ENCODE data around the gene C3AR1. TPM values are rescaled to one million over a fixed set of nuclear protein-coding genes. Genes with fewer than 3 reads are reported as not detected.

C3AR1 gene
- polyA plus RNA-seq, 2 of the 4 experiments (the other 2 are of a cell fraction): not detected

DNA sequence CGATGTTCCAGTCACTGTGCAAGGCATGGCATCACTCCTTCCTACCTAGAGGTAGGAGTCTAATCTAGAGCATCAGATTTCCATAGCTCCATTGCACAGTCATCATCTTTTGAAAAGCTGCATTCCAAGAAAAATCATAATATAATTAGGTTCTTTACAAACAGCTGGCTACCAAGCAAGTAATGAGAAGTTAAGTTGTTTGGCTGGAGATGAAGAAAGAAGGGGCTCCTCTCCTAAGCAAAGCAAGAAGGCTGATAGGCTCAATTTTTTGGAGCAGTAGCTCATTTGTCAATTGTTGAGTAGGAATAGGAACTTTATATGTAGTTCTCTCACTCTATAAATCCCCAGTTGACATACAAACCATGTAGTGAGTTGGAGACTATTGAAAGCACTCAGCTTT is 25.4 kb downstream of the C3AR1 start:
- Histone ChIP-seq H3K4me3 (no peak overlapping the region), H3K9me3 (no peaks in the 10 kb centered on the region), H3K27ac (no peak overlapping the region), H3K4me2 (no peak overlapping the region), H3K4me1 (peaks cover 10% of the 10 kb centered on the region)
- no peak for FAIRE-seq
- TF ChIP-seq EP300 (IDR thresholded peaks at IDR 0.05) (no peak), CBX8 (IDR thresholded peaks at IDR 0.05) (no peak), ATOH8 (CRISPR knock-in tag; IDR thresholded peaks at IDR 0.05; ENCODE audit: low read depth) (no peak), SMC3 (IDR thresholded peaks at IDR 0.05) (no peak), ZC3H11A (IDR thresholded peaks at IDR 0.05) (no peak), MAFK (IDR thresholded peaks at IDR 0.05; ENCODE audit: partially characterized antibody) (no peak), MAX (IDR thresholded peaks at IDR 0.05) (no peak), SREBF2 (IDR thresholded peaks at IDR 0.05) (no peak), HES2 (IDR thresholded peaks at IDR 0.05) (no peak), ZSCAN20 (CRISPR knock-in tag; IDR thresholded peaks at IDR 0.05) (no peak), RNF2 (IDR thresholded peaks at IDR 0.05; ENCODE audit: borderline replicate concordance, low read depth) (no peak), EHF (CRISPR knock-in tag; IDR thresholded peaks at IDR 0.05) (no peak)
- TF ChIP-seq, protein P1, sequence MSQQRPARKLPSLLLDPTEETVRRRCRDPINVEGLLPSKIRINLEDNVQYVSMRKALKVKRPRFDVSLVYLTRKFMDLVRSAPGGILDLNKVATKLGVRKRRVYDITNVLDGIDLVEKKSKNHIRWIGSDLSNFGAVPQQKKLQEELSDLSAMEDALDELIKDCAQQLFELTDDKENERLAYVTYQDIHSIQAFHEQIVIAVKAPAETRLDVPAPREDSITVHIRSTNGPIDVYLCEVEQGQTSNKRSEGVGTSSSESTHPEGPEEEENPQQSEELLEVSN (IDR thresholded peaks at IDR 0.05; ENCODE audit: borderline replicate concordance, low read depth): no peak
- TF ChIP-seq, protein P2, sequence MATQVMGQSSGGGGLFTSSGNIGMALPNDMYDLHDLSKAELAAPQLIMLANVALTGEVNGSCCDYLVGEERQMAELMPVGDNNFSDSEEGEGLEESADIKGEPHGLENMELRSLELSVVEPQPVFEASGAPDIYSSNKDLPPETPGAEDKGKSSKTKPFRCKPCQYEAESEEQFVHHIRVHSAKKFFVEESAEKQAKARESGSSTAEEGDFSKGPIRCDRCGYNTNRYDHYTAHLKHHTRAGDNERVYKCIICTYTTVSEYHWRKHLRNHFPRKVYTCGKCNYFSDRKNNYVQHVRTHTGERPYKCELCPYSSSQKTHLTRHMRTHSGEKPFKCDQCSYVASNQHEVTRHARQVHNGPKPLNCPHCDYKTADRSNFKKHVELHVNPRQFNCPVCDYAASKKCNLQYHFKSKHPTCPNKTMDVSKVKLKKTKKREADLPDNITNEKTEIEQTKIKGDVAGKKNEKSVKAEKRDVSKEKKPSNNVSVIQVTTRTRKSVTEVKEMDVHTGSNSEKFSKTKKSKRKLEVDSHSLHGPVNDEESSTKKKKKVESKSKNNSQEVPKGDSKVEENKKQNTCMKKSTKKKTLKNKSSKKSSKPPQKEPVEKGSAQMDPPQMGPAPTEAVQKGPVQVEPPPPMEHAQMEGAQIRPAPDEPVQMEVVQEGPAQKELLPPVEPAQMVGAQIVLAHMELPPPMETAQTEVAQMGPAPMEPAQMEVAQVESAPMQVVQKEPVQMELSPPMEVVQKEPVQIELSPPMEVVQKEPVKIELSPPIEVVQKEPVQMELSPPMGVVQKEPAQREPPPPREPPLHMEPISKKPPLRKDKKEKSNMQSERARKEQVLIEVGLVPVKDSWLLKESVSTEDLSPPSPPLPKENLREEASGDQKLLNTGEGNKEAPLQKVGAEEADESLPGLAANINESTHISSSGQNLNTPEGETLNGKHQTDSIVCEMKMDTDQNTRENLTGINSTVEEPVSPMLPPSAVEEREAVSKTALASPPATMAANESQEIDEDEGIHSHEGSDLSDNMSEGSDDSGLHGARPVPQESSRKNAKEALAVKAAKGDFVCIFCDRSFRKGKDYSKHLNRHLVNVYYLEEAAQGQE (IDR thresholded peaks at IDR 0.05): no peak
- TF ChIP-seq, protein P3, sequence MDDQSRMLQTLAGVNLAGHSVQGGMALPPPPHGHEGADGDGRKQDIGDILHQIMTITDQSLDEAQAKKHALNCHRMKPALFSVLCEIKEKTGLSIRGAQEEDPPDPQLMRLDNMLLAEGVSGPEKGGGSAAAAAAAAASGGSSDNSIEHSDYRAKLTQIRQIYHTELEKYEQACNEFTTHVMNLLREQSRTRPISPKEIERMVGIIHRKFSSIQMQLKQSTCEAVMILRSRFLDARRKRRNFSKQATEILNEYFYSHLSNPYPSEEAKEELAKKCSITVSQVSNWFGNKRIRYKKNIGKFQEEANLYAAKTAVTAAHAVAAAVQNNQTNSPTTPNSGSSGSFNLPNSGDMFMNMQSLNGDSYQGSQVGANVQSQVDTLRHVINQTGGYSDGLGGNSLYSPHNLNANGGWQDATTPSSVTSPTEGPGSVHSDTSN (IDR thresholded peaks at IDR 0.05): no peak
- CTCF ChIA-PET: interaction anchor here (0.9 to 3.9 kb wide), 5 partner anchors 20 to 196 kb away, joined by 3 to 17 read pairs (median 3); no protein-coding TSS in a partner anchor
- DNase-seq (ENCODE audit: low read depth in 1 of 2, low spot score in 1 of 2): no peak
- POLR2A ChIA-PET: interaction anchor here (0.6 kb wide), 1 partner anchor 1914 kb away, joined by 5 read pairs; no protein-coding TSS in a partner anchor
- no peak for ATAC-seq
- 90% methylated on average over 1 of the region's 1 CpG for WGBS (ENCODE audit: missing lambda C conversion rate)

GRCh38 chr12:8038659-8039114 is 27.5 kb downstream of the C3AR1 start:
- DNase-seq (ENCODE audit: low read depth in 1 of 2, low spot score in 1 of 2) (peak in 1 of 2 experiments; percentile 18), FAIRE-seq (no peak), ATAC-seq (peak; percentile 36 to 69; a peak in 3 of 6 replicates)
- H3K27ac ChIP-seq: no peak overlapping the region
- H3K4me2 ChIP-seq: peak overlapping the region; percentile 39; the same call in 2 of the 3 replicates
- 60% methylated on average over 13 of the region's 13 CpGs for WGBS (ENCODE audit: missing lambda C conversion rate)
- POLR2A ChIA-PET: interaction anchor here (0.6 to 0.8 kb wide), 2 partner anchors 11 to 102 kb away, joined by 3 to 4 read pairs; no protein-coding TSS in a partner anchor
- peaks cover 22% of the 10 kb centered on the region for H3K4me1 ChIP-seq
- H3K9me3 ChIP-seq: no peaks in the 10 kb centered on the region
- H3K4me3 ChIP-seq: no peak overlapping the region
- CTCF ChIA-PET: interaction anchor here (1.1 to 3.9 kb wide), 4 partner anchors 11 to 199 kb away, joined by 3 to 17 read pairs (median 6); no protein-coding TSS in a partner anchor
- TF ChIP-seq HMGXB4 (CRISPR knock-in tag; IDR thresholded peaks at IDR 0.05; ENCODE audit: borderline replicate concordance): no peak
- no peak for TF ChIP-seq TP53 (CRISPR knock-in tag; IDR thresholded peaks at IDR 0.05)
- TF ChIP-seq EHMT2 (IDR thresholded peaks at IDR 0.05; ENCODE audit: low read depth): no peak
- no peak for TF ChIP-seq ZSCAN20 (CRISPR knock-in tag; IDR thresholded peaks at IDR 0.05)
- no peak for TF ChIP-seq HES2 (IDR thresholded peaks at IDR 0.05)
- no peak for TF ChIP-seq ATOH8 (CRISPR knock-in tag; IDR thresholded peaks at IDR 0.05; ENCODE audit: low read depth)
- no peak for TF ChIP-seq FOSB (CRISPR knock-in tag; IDR thresholded peaks at IDR 0.05)
- TF ChIP-seq RFX5 (IDR thresholded peaks at IDR 0.05): no peak
- TF ChIP-seq MYC (IDR thresholded peaks at IDR 0.05; ENCODE audit: borderline replicate concordance, low read length): no peak
- no peak for TF ChIP-seq NPAS2 (CRISPR knock-in tag; IDR thresholded peaks at IDR 0.05; ENCODE audit: borderline replicate concordance)
- TF ChIP-seq KDM5A (IDR thresholded peaks at IDR 0.05): no peak
- no peak for TF ChIP-seq NFE2L2 (conservative IDR thresholded peaks at IDR 0.05; ENCODE audit: low read length)
- TF ChIP-seq, protein P4, sequence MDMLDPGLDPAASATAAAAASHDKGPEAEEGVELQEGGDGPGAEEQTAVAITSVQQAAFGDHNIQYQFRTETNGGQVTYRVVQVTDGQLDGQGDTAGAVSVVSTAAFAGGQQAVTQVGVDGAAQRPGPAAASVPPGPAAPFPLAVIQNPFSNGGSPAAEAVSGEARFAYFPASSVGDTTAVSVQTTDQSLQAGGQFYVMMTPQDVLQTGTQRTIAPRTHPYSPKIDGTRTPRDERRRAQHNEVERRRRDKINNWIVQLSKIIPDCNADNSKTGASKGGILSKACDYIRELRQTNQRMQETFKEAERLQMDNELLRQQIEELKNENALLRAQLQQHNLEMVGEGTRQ (IDR thresholded peaks at IDR 0.05): no peak
- no peak for TF ChIP-seq TFCP2L1 (CRISPR knock-in tag; IDR thresholded peaks at IDR 0.05)
- no peak for TF ChIP-seq EHF (CRISPR knock-in tag; IDR thresholded peaks at IDR 0.05)
